Right atrium auricular region (tissue), 2 donors: ENCODE measurements around the gene ZP3. TPM values are rescaled to one million over a fixed set of nuclear protein-coding genes. Genes with fewer than 3 reads are reported as not detected.
"Not testable (repeated sequence)": the region's sequence is repeated elsewhere in the genome, so short reads cannot be mapped to it uniquely, and the experiment has no call there.

Experiments
- DNase-seq: peaks from one replicate; pipeline ENCODE4 v3.0.0-alpha.2; 2019; ENCODE audit warnings: low spot score
- H3K27ac ChIP-seq, 2 donors: fragments of 200-600 bp; sonication (generic); 1 replicate in 1 of 2; 2 replicates in 1 of 2; pipeline ENCODE4 v1.5.1; 2016 to 2019
- H3K27me3 ChIP-seq, 2 donors: fragments of 200-600 bp; sonication (generic); one replicate each; pipeline versions ENCODE4 v1.5.1 to v1.6.0; 2017 to 2019
- H3K36me3 ChIP-seq: fragments of 200-600 bp; sonication (generic); one replicate; pipeline ENCODE4 v1.5.1; 2016
- H3K4me1 ChIP-seq, 2 donors: fragments of 200-600 bp; sonication (generic); one replicate each; pipeline versions ENCODE4 v1.5.1 to v1.6.0; 2017 to 2019
- H3K4me3 ChIP-seq, 2 donors: fragments of 200-600 bp; sonication (generic); 1 replicate in 1 of 2; 2 replicates in 1 of 2; pipeline ENCODE4 v1.5.1; 2017 to 2019; ENCODE audit warnings: mild to moderate bottlenecking in 1 of 2, moderate library complexity in 1 of 2
- H3K9me3 ChIP-seq, 2 donors: fragments of 200-600 bp; sonication (generic); one replicate each; pipeline ENCODE4 v1.5.1; 2019
- total RNA-seq, 2 donors: library from RNA; depleted of rRNA; stranded (reverse); fragments of >200 nt; gene quantifications; one replicate each; pipeline ENCODE4 v1.1.0, GENCODE V29; 2016
- TF ChIP-seq, protein P1 (sequence below), 2 donors: fragments of 200-600 bp; sonication (generic); IDR thresholded peaks; one replicate each; pipeline ENCODE4 v1.5.1; 2019; ENCODE audit warnings: antibody characterized with exemption in 2 of 2

Gene ZP3
- total RNA-seq, 2 donors from 2014 or later: 2.4 to 3.4 TPM

- DNase-seq: peak; percentile 95
- peaks cover 0 to 34% of the 10 kb centered on the region in 2 donors for H3K4me1 ChIP-seq
- H3K9me3 ChIP-seq: no peaks in the 10 kb centered on the region
- H3K27me3 ChIP-seq: no peaks in the 10 kb centered on the region
- H3K4me3 ChIP-seq: peak overlapping the region; percentile 50 to 68
- H3K36me3 ChIP-seq: no peaks in the 10 kb centered on the region
- TF ChIP-seq, protein P1, sequence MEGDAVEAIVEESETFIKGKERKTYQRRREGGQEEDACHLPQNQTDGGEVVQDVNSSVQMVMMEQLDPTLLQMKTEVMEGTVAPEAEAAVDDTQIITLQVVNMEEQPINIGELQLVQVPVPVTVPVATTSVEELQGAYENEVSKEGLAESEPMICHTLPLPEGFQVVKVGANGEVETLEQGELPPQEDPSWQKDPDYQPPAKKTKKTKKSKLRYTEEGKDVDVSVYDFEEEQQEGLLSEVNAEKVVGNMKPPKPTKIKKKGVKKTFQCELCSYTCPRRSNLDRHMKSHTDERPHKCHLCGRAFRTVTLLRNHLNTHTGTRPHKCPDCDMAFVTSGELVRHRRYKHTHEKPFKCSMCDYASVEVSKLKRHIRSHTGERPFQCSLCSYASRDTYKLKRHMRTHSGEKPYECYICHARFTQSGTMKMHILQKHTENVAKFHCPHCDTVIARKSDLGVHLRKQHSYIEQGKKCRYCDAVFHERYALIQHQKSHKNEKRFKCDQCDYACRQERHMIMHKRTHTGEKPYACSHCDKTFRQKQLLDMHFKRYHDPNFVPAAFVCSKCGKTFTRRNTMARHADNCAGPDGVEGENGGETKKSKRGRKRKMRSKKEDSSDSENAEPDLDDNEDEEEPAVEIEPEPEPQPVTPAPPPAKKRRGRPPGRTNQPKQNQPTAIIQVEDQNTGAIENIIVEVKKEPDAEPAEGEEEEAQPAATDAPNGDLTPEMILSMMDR (IDR thresholded peaks at IDR 0.05): peak in 1 of 2 donors; percentile 22
- H3K27ac ChIP-seq: peak overlapping the region; percentile 83 to 97
These were observed 31.4 kb upstream of the ZP3 start for GRCh38 chr7:76393116-76394031.

GRCh38 chr7:76394957-76395356 is 29.8 kb upstream of the ZP3 start:
- H3K27ac ChIP-seq: no peak overlapping the region
- TF ChIP-seq, protein P1 (IDR thresholded peaks at IDR 0.05): no peak
- no peak overlapping the region for H3K4me3 ChIP-seq
- H3K9me3 ChIP-seq: no peaks in the 10 kb centered on the region
- H3K27me3 ChIP-seq: no peaks in the 10 kb centered on the region
- DNase-seq: no peak
- H3K4me1 ChIP-seq: peaks cover 0 to 26% of the 10 kb centered on the region in 2 donors
- H3K36me3 ChIP-seq: no peaks in the 10 kb centered on the region

DNA sequence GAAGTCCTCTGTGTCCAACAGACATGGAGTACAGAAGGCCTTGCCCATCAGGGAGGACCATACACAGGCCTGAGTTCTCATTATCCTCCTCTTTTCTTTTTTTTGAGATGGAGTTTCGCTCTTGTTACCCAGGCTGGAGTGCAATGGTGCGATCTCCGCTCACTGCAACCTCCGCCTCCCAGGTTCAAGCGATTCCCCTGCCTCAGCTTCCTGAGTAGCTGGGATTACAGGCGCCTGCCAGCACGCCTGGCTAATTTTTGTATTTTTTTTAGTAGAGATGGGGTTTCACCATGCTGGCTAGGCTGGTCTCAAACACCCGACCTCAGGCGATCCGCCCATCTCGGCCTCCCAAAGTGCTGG is 29.2 kb upstream of the ZP3 start:
- not testable (repeated sequence) for H3K4me3 ChIP-seq, H3K9me3 ChIP-seq, DNase-seq, H3K36me3 ChIP-seq, H3K27me3 ChIP-seq, H3K27ac ChIP-seq
- H3K4me1 ChIP-seq: peaks cover 0 to 26% of the 10 kb centered on the region in 2 donors

DNA sequence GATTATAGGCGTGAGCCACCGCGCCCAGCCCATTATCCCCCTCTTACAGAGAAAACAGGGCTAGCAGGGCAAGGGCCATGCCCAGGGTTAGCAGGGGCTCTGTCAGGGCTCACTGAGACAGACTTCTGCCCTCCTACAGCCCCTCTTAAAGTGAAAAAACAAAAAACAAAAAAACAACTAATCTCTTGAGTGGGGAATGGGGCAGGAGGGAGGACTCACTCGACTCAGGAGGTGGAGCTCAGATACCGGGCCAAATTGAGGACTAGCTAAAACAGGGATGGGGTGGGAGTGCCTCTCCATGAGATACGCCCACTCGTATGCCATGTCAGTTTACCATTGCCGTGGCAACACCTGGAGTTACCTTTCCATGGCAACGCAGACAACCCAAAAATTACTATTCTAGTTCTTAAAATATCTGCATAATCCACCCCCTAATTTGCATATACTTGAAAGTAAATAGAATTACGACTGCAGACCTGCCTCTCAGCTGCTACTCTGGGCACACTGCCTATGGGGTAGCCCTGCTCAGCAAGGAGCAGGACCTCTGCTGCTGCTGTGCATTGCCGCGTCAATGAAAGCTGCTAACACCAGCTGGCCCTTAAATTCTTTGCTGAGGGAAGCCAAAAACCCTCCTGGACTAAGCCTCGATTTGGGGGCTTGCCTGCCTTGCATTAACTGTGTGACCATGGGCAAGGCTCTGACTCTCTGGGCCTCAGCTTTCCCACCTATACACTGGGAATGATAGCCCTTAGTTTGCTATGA is 28.6 kb upstream of the ZP3 start:
- Histone ChIP-seq H3K9me3 (no peaks in the 10 kb centered on the region), H3K27ac (no peak overlapping the region), H3K4me3 (no peak overlapping the region), H3K27me3 (no peaks in the 10 kb centered on the region), H3K36me3 (no peaks in the 10 kb centered on the region), H3K4me1 (peaks cover 0 to 26% of the 10 kb centered on the region in 2 donors)
- no peak for DNase-seq
- TF ChIP-seq, protein P1 (IDR thresholded peaks at IDR 0.05): no peak

DNA sequence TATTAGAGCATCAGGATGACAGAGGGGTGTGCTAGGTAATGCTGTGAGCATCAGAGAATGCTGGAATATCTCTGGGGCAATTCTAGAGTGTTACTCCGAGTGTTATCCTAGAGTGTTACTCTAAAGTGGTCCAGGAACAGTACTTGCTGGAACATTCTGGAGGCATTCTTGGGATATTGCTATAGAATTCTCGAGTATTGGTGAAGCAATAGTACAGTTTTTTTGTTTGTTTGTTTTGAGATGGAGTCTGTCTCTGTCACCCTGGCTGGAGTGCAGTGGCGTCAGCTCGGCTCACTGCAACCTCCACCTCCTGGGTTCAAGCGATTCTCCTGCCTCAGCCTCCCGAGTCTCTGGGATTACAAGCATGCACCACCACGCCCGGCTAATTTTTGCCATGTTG is 27.9 kb upstream of the ZP3 start:
- peaks cover 0 to 26% of the 10 kb centered on the region in 2 donors for H3K4me1 ChIP-seq
- TF ChIP-seq, protein P1 (IDR thresholded peaks at IDR 0.05): no peak
- no peak overlapping the region for H3K27ac ChIP-seq
- H3K36me3 ChIP-seq: no peaks in the 10 kb centered on the region
- H3K27me3 ChIP-seq: no peaks in the 10 kb centered on the region
- peak overlapping the region in 1 of 2 donors; percentile 57 for H3K4me3 ChIP-seq
- DNase-seq: no peak
- no peaks in the 10 kb centered on the region for H3K9me3 ChIP-seq
